Right renal pelvis (tissue), 4 donors: ENCODE results near the gene SMOC1. TPM values are rescaled to one million over a fixed set of nuclear protein-coding genes. Genes with fewer than 3 reads are reported as not detected.

Source experiments
- DNase-seq, 4 donors: peaks; one replicate each; pipeline ENCODE4 v3.0.0-alpha.2; 2013; ENCODE audit warnings: low read depth in 4 of 4, low spot score in 3 of 4, missing footprints in 1 of 4
- polyA plus RNA-seq, 4 donors: library from polyadenylated mRNA; unstranded; fragments of 120-200 nt; gene quantifications; one replicate each; pipeline ENCODE4 v1.2.1, GENCODE V29; 2013; ENCODE audit not compliant: insufficient read length in 4 of 4

Gene SMOC1
- polyA plus RNA-seq, 4 donors, result 1.8 to 2.7 (median 2.1) TPM

- no peak for DNase-seq
These were observed 18.1 kb upstream of the SMOC1 start for GRCh38 chr14:69861025-69861569.

GRCh38 chr14:69863083-69863482, 16.1 kb upstream of the SMOC1 start:
- DNase-seq, result no peak

- DNase-seq, result no peak
These were observed 13.4 kb upstream of the SMOC1 start for GRCh38 chr14:69865701-69866365.

- DNase-seq, result no peak
These were observed 10.8 kb upstream of the SMOC1 start for GRCh38 chr14:69868363-69868963.

GRCh38 chr14:69870613-69871012, 8.6 kb upstream of the SMOC1 start:
- no peak for DNase-seq

GRCh38 chr14:69873877-69874780, 5.1 kb upstream of the SMOC1 start:
- no peak for DNase-seq

- DNase-seq, result no peak
These were observed 2.9 kb upstream of the SMOC1 start for GRCh38 chr14:69876221-69876847.

GRCh38 chr14:69876848-69877306, 2.3 kb upstream of the SMOC1 start:
- DNase-seq, result no peak

GRCh38 chr14:69877492-69877891, 1.7 kb upstream of the SMOC1 start:
- no peak for DNase-seq

- no peak for DNase-seq
These were observed 965 bp upstream of the SMOC1 start for GRCh38 chr14:69878251-69878650.

- no peak for DNase-seq
These were observed 850 bp downstream of the SMOC1 start for GRCh38 chr14:69880044-69880487.

- DNase-seq, result no peak
These were observed 1.7 kb downstream of the SMOC1 start for GRCh38 chr14:69880893-69881292.

GRCh38 chr14:69882116-69882864, 3.1 kb downstream of the SMOC1 start:
- no peak for DNase-seq

- no peak for DNase-seq
These were observed 3.7 kb downstream of the SMOC1 start for GRCh38 chr14:69882915-69883314.

GRCh38 chr14:69886453-69887242, 7.4 kb downstream of the SMOC1 start:
- DNase-seq, result no peak

- DNase-seq, result no peak
These were observed 8.8 kb downstream of the SMOC1 start for GRCh38 chr14:69887740-69888657.

- no peak for DNase-seq
These were observed 12.2 kb downstream of the SMOC1 start for GRCh38 chr14:69891422-69891821.

GRCh38 chr14:69895109-69895508, 15.9 kb downstream of the SMOC1 start:
- no peak for DNase-seq
